Ishikawa (cell line): ENCODE results near the gene SLC22A17.

Experiments used
- CEBPB ChIP-seq: IDR thresholded peaks from 2 replicates; pipeline ENCODE4 v1.6.1; 2012
- CREB1 ChIP-seq: IDR thresholded peaks from 2 replicates; pipeline ENCODE4 v1.6.1; 2012; ENCODE audit warnings: low read depth
- EGR1 ChIP-seq: IDR thresholded peaks from 2 replicates; pipeline ENCODE4 v1.6.1; 2012
- EP300 ChIP-seq: IDR thresholded peaks from 2 replicates; pipeline ENCODE4 v1.6.1; 2012; ENCODE audit warnings: borderline replicate concordance
- FOXM1 ChIP-seq: IDR thresholded peaks from 2 replicates; pipeline ENCODE4 v1.6.1; 2012; ENCODE audit warnings: low read depth, borderline replicate concordance
- MAX ChIP-seq: IDR thresholded peaks from 2 replicates; pipeline ENCODE4 v1.6.1; 2012
- NFIC ChIP-seq: IDR thresholded peaks from 2 replicates; pipeline ENCODE4 v1.6.1; 2012
- RAD21 ChIP-seq: IDR thresholded peaks from 2 replicates; pipeline ENCODE4 v1.6.1; 2012; ENCODE audit warnings: low read depth
- REST ChIP-seq: IDR thresholded peaks from 2 replicates; pipeline ENCODE4 v1.6.1; 2012; ENCODE audit warnings: low read depth, mild to moderate bottlenecking
- TAF1 ChIP-seq: IDR thresholded peaks from 2 replicates; pipeline ENCODE4 v1.6.1; 2012; ENCODE audit warnings: low read depth, mild to moderate bottlenecking
- TCF12 ChIP-seq: IDR thresholded peaks from 2 replicates; pipeline ENCODE4 v1.6.1; 2012; ENCODE audit warnings: low read depth
- TEAD4 ChIP-seq: IDR thresholded peaks from 2 replicates; pipeline ENCODE4 v1.6.1; 2012
- USF1 ChIP-seq: IDR thresholded peaks from 2 replicates; pipeline ENCODE4 v1.6.1; 2012
- YY1 ChIP-seq: IDR thresholded peaks from 2 replicates; pipeline ENCODE4 v1.6.1; 2012; ENCODE audit warnings: low read depth
- ZBTB7A ChIP-seq: IDR thresholded peaks from 2 replicates; pipeline ENCODE4 v1.6.1; 2012; ENCODE audit warnings: low read depth

SLC22A17 gene

GRCh38 chr14:23362200-23362599, 9.5 kb upstream of the SLC22A17 start:
- TF ChIP-seq EGR1 (no peak), EP300 (no peak)

GRCh38 chr14:23361763-23362162, 9.1 kb upstream of the SLC22A17 start:
- TF ChIP-seq USF1 (no peak), YY1 (no peak), RAD21 (no peak), EP300 (no peak), CEBPB (no peak), EGR1 (no peak), TCF12 (no peak), ZBTB7A (no peak), TAF1 (no peak), CREB1 (no peak), REST (no peak), FOXM1 (no peak), MAX (no peak), NFIC (no peak), TEAD4 (no peak)

- TF ChIP-seq TAF1: no peak
- TF ChIP-seq USF1: no peak
- TF ChIP-seq EGR1: no peak
- TF ChIP-seq MAX: no peak
- no peak for TF ChIP-seq CREB1
- TF ChIP-seq FOXM1: no peak
- TF ChIP-seq TEAD4: no peak
- no peak for TF ChIP-seq NFIC
- no peak for TF ChIP-seq ZBTB7A
Observed at GRCh38 chr14:23361320-23361719, 8.6 kb upstream of the SLC22A17 start.

- TF ChIP-seq FOXM1 (no peak), YY1 (no peak), CEBPB (no peak), USF1 (no peak), TAF1 (no peak), TCF12 (no peak), ZBTB7A (no peak), NFIC (no peak), EP300 (no peak), CREB1 (no peak), EGR1 (no peak), MAX (no peak), RAD21 (no peak; the same call in 1 of the 2 replicates), TEAD4 (no peak), REST (no peak)
Observed at GRCh38 chr14:23360496-23360895, 7.8 kb upstream of the SLC22A17 start.

- TF ChIP-seq NFIC: no peak
- no peak for TF ChIP-seq USF1
- no peak for TF ChIP-seq FOXM1
- TF ChIP-seq CREB1: no peak
- no peak for TF ChIP-seq TAF1
- no peak for TF ChIP-seq REST
- no peak for TF ChIP-seq ZBTB7A
Observed at GRCh38 chr14:23359722-23360447, 7.2 kb upstream of the SLC22A17 start.
